ENCODE results near the gene PPP2R1B.

GRCh38 chr11:111715142-111715816 is 50.9 kb downstream of the PPP2R1B start:
- TF ChIP-seq POLR2A (IDR thresholded peaks at IDR 0.05) (no peak), CTCF (IDR thresholded peaks at IDR 0.05) (no peak)
